Neural progenitor cell (in vitro differentiated cells): Measurements from ENCODE around the gene SOD2.

Experiments
- EZH2phosphoT487 ChIP-seq: fragments of 200-600 bp; sonication (generic); IDR thresholded peaks from 2 replicates; pipeline ENCODE4 v1.6.1; 2017; ENCODE audit warnings: antibody characterized with exemption
- TF ChIP-seq, protein P1 (sequence below): fragments of 200-600 bp; sonication (generic); IDR thresholded peaks from 2 replicates; pipeline ENCODE4 v1.5.1; 2017; ENCODE audit warnings: antibody characterized with exemption, mild to moderate bottlenecking

- TF ChIP-seq, protein P1, sequence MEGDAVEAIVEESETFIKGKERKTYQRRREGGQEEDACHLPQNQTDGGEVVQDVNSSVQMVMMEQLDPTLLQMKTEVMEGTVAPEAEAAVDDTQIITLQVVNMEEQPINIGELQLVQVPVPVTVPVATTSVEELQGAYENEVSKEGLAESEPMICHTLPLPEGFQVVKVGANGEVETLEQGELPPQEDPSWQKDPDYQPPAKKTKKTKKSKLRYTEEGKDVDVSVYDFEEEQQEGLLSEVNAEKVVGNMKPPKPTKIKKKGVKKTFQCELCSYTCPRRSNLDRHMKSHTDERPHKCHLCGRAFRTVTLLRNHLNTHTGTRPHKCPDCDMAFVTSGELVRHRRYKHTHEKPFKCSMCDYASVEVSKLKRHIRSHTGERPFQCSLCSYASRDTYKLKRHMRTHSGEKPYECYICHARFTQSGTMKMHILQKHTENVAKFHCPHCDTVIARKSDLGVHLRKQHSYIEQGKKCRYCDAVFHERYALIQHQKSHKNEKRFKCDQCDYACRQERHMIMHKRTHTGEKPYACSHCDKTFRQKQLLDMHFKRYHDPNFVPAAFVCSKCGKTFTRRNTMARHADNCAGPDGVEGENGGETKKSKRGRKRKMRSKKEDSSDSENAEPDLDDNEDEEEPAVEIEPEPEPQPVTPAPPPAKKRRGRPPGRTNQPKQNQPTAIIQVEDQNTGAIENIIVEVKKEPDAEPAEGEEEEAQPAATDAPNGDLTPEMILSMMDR = no peak
- TF ChIP-seq EZH2phosphoT487 = no peak
Measured at GRCh38 chr6:159729598-159730331, 36.7 kb upstream of the SOD2 start.
